ENCODE data around the gene ZNF536.
"Not testable (repeated sequence)": the region's sequence is repeated elsewhere in the genome, so short reads cannot be mapped to it uniquely, and the experiment has no call there.

Gene ZNF536

DNA sequence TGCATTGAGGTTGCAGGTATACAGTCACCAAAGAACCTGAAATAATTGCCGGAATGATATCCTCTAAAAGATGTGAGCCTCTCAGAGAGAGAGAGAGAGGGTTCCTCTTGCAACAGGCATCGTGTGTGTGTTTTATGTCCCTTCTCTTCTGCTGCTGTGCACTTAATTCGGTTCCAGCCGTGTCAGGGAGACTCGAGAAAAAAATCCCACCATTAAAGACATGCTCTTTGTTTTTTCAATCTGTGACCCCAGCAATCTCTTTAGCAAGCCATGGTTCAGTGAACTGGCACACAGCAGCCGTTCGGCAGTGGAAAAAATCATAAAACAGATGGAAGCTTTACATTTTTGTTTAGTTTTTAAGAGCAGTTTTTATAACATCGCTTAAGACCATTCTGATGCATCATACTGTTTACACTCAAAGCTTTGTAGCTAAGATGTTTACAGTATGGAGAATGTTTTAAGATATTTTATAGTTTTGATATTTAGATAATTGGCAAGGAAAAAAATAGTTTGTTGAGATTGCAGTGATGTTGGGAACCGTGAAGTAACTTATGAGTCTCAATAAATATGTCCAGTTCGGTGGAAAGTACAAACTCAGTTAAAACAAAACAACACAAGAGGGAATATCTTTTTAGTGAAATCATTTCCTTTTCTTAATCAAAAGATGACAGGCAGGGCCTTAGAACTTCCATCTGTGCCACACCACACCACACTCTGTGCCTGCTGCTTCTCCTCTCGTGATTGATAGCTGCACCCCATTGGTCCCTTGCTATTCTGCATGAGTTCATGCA is 31.2 kb upstream of the ZNF536 start:
- peak overlapping the region in 8 of 11 experiments; percentile 33 to 69 (median 49); a peak in 16 of 22 replicates for H3K4me2 ChIP-seq
- TF ChIP-seq Cebpa-rat (IDR thresholded peaks at IDR 0.05): no peak
- H3K9ac ChIP-seq: peak overlapping the region in 2 of 11 experiments; percentile 30 to 44; a peak in 1 of 22 replicates
- no peaks in the 10 kb centered on the region for H3K27me3 ChIP-seq
- H4K20me1 ChIP-seq: no peaks in the 10 kb centered on the region
- peaks cover 0 to 17% (median 14%) of the 10 kb centered on the region in 10 experiments; a peak in 13 of 20 replicates for H3K4me1 ChIP-seq
- H3K27ac ChIP-seq: no peak overlapping the region
- H3K4me3 ChIP-seq: no peak overlapping the region
- H3K36me3 ChIP-seq: no peaks in the 10 kb centered on the region
- H3K9me3 ChIP-seq (replicated peaks in 1 of 11): no peaks in the 10 kb centered on the region

DNA sequence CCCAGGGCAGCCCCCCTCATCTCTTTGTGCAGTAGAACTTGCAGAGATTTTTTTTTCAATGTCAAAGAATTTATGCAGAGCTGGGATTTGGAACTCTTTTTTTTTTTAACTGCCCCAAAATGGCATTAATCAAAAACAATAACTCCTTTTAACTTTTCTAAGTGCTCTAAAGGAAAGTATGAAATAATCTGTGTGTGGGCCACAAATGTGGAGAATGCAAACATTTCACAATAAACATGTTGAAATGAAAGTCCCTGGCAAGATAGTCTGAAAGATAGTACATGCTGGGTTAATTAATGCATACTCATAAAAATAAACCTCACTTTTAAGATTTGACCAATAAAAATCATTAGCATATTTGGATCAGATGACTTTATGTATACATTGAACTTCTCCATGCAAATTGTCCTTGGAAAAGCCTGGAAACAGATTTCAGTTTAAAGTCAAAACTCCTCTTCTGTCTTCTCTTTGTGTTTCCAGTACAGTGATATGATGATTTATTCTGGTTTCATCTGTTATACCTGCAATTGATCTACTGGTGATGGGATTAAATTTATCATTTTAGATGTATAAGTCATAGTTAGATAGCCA is 30.5 kb upstream of the ZNF536 start:
- Histone ChIP-seq H3K9ac (no peak overlapping the region), H3K4me1 (peaks cover 0 to 17% (median 14%) of the 10 kb centered on the region in 10 experiments; a peak in 13 of 20 replicates), H3K36me3 (no peaks in the 10 kb centered on the region), H3K27me3 (no peaks in the 10 kb centered on the region), H3K27ac (no peak overlapping the region), H3K9me3 (replicated peaks in 1 of 11) (no peaks in the 10 kb centered on the region), H3K4me2 (peak overlapping the region in 8 of 11 experiments; percentile 31 to 69 (median 46); a peak in 13 of 22 replicates), H3K4me3 (no peak overlapping the region), H4K20me1 (no peaks in the 10 kb centered on the region)
- TF ChIP-seq Cebpa-rat (IDR thresholded peaks at IDR 0.05): no peak

DNA sequence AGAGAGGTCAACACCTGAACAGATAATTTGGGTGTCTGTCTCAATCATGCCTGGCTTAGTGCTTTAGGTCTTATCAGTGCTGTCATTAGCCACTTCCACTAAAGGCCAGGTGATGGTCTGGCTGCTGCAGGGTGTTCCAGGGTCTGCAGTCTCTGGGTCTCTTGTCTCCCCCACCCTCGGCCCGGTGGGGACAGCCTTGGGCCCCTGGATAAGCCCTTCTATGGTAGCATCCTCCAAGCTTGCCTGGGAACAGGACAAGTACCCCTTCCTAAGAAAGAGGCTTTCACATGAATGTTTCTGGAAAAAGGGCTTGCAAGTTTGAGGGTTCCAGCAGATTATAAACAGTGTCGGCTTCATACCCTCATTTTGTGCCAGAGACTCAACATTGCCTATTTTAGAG is 29.3 kb upstream of the ZNF536 start:
- Histone ChIP-seq H3K4me3 (no peak overlapping the region), H3K27ac (no peak overlapping the region), H3K27me3 (no peaks in the 10 kb centered on the region), H3K9me3 (replicated peaks in 1 of 11) (no peaks in the 10 kb centered on the region), H3K4me2 (no peak overlapping the region), H4K20me1 (no peaks in the 10 kb centered on the region), H3K4me1 (peaks cover 0 to 17% (median 14%) of the 10 kb centered on the region in 10 experiments; a peak in 13 of 20 replicates), H3K9ac (no peak overlapping the region), H3K36me3 (no peaks in the 10 kb centered on the region)
- TF ChIP-seq Cebpa-rat (IDR thresholded peaks at IDR 0.05): no peak

DNA sequence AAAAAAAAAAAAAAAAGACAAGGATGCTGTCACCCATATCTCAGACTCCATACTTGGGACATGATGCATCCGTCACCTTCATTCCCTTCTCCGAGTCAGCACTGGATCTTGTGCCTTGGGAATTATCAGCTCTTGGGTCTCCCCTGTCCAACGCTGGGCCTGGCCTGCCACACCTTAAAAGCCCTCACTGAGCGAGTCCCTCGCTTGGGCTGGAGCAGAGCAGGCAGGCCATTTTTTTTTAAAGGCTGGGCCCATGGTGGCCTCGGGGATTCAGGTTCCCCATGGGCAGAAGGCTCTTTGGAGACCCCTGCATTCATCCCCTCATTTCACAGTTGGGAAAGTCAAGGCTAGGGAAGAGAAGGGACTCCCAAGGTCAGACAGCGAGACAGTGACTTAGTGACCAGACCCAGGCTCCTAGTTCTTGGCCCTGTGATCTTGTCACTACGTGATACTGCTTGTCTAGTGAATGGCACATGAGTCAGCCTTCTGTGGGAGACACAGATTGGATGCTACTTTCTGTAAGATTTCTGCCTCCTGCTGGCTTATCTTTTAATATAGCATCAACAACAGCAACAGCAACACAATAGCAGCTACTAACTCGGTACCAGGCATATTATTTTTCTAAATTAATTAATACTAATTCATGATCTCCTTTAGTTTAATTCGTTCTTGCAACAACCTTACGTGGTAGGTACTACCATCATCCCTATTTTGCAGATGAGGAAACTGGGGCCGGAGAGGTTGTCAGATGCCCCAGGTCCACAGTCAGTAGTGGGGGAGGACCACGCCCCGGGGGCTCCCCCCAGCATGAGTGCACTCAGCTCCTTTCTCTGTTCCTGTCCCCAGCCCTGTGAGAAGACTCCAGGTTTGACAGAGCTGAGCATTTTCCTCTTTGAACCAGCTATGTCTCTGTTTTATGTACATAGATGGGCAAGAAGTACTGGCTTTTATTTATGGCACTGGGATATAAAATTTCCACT is 27.4 kb upstream of the ZNF536 start:
- H3K4me1 ChIP-seq: peaks cover 0 to 17% (median 14%) of the 10 kb centered on the region in 10 experiments; a peak in 13 of 20 replicates

DNA sequence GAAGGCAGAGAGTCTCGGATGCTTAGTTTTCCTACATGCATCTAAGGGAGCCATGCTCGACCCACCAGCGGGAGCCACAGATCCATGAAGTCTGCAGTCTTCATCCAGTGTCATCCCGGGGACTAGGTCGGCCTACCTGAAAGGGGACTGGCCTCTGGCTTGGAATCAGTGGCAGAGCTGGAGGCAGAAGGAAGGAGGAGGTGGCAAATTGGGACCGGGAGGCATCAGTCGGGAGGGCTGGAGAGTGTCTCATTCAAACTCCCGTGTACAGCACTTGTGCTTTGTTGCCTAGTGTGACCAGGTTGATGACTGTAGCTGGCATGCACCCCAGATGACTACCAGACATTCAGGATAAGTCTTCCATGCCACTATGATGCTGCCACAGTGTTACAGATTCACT is 26.5 kb upstream of the ZNF536 start:
- Histone ChIP-seq H3K4me2 (no peak overlapping the region), H3K36me3 (no peaks in the 10 kb centered on the region), H3K4me3 (no peak overlapping the region), H3K27ac (no peak overlapping the region), H3K9me3 (replicated peaks in 1 of 11) (no peaks in the 10 kb centered on the region), H3K9ac (no peak overlapping the region), H3K27me3 (no peaks in the 10 kb centered on the region), H3K4me1 (peaks cover 0 to 12% (median 10%) of the 10 kb centered on the region in 10 experiments; a peak in 13 of 20 replicates), H4K20me1 (no peaks in the 10 kb centered on the region)
- TF ChIP-seq Cebpa-rat (IDR thresholded peaks at IDR 0.05): no peak

More for the DNA sequence above, 27.4 kb upstream of the ZNF536 start:
- Histone ChIP-seq H3K36me3 (no peaks in the 10 kb centered on the region), H3K4me3 (no peak overlapping the region), H4K20me1 (no peaks in the 10 kb centered on the region), H3K9ac (no peak overlapping the region), H3K9me3 (replicated peaks in 1 of 11) (no peaks in the 10 kb centered on the region), H3K27me3 (no peaks in the 10 kb centered on the region), H3K27ac (no peak overlapping the region), H3K4me2 (no peak overlapping the region)
- TF ChIP-seq Cebpa-rat (IDR thresholded peaks at IDR 0.05): no peak

DNA sequence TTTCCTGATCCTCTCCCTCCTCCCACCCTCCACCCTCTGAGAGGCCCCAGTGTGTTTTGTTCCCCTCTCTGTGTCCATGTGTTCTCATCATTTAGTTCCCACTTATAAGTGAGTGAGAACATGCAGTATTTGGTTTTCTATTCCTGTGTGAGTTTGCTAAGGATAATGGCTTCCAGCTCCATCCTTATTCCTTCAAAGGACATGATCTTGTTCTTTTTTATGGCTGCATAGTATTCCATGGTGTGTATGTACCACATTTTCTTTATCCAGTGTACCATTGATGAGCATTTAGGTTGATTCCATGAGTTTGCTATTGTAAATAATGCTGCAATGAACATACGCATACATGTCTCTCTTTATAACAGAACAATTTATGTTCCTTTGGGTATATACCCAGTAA is 25.7 kb upstream of the ZNF536 start:
- not testable (repeated sequence) for H3K4me1 ChIP-seq; H3K9me3 ChIP-seq (replicated peaks in 1 of 11); H3K4me2 ChIP-seq; H3K36me3 ChIP-seq; H3K4me3 ChIP-seq; H4K20me1 ChIP-seq; H3K27ac ChIP-seq; H3K27me3 ChIP-seq; H3K9ac ChIP-seq

DNA sequence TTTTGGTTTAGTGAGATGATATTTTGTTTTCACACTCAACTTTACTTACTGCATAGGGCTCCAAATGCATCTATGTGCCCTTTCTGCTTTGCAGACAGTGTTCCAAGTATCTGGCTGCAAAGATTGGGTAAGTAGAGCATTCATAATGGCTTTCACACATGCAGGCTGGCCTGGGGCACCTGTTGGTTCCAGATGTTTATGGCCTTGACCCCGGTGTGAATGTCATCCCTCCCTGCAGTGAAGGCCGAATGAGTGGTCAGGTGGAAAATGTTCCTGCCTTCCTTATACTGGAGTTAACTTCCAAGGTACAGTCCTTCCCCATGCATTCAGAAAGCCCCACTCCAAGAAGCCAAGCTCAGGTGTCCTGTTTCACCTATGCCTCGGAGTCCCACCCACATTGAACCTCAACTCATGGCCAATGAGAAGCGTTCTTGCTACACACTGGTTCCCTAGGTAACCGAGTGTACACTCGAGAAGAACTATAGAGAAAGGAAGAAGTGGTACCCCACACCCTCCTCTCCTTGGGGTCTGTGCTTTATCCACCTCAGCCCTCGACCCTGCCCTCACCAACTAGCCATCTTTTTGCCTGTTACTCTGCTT is 23.0 kb upstream of the ZNF536 start:
- Histone ChIP-seq H4K20me1 (no peaks in the 10 kb centered on the region), H3K27me3 (no peaks in the 10 kb centered on the region), H3K4me3 (no peak overlapping the region), H3K27ac (no peak overlapping the region), H3K36me3 (no peaks in the 10 kb centered on the region), H3K9me3 (replicated peaks in 1 of 11) (no peaks in the 10 kb centered on the region), H3K9ac (no peak overlapping the region), H3K4me1 (no peaks in the 10 kb centered on the region), H3K4me2 (no peak overlapping the region)
- TF ChIP-seq Cebpa-rat (IDR thresholded peaks at IDR 0.05): no peak

DNA sequence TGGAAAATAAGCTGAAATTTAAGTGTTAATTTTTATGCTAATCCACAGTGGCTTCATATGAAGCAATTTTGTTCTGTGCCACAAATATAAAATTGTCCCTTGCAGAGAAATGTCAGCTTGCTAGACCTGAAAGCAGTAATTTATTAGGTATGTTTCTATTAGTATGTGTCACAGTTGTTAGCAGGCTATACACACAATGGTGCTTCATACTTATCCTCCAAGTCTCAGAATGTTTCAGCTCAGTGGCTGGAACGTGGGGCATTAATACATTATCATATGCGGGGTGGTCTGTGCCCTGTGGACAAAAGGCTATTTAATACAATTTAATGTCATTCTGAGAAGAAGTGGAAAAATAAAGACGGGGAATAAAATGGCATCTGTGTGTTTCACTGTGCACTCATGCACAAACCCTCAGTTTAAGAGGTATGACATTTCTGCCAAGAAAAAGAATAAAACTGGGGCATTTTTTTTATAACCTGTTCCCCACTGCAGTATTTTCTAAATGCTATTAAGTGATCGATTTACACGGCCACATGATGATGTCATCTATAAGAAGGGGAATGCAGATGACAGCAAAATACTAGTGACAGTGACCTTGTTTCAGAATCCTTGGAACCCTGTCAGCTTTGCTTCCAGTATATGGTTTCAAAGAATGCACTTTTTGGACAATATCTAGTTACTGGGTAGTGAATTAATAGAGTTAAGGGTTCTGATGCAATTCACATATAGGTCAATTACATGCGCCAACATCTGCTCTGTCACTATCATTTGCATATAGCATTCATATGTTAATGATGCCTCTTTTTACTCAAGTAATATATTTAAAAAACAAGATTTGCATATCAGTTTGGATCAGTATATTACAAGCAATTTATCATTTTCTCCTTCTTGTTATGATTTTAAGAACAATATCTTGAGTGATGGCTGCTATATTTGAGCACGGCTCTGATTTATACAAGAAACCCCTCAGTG is 21.2 kb upstream of the ZNF536 start:
- H3K9ac ChIP-seq: no peak overlapping the region
- H3K9me3 ChIP-seq (replicated peaks in 1 of 11): no peaks in the 10 kb centered on the region
- H3K4me3 ChIP-seq: no peak overlapping the region
- no peaks in the 10 kb centered on the region for H3K36me3 ChIP-seq
- no peaks in the 10 kb centered on the region for H3K4me1 ChIP-seq
- no peaks in the 10 kb centered on the region for H4K20me1 ChIP-seq
- H3K4me2 ChIP-seq: no peak overlapping the region
- no peak overlapping the region for H3K27ac ChIP-seq
- H3K27me3 ChIP-seq: no peaks in the 10 kb centered on the region
- no peak for TF ChIP-seq Cebpa-rat (IDR thresholded peaks at IDR 0.05)

Measured in BLaER1 treated with 17β-estradiol and CSF1 and Interleukin-3, amounts not matched to agents 10 nM and 100 nM (cell line).